GM18526 (cell line): ENCODE measurements around the gene AQP10.

Experiments used
- POLR2A ChIP-seq: IDR thresholded peaks from 3 replicates; pipeline ENCODE4 v1.6.1; 2011; ENCODE audit not compliant: insufficient read length; ENCODE audit errors: extremely low read depth

The AQP10 gene

GRCh38 chr1:154320882-154321608, at the start of gene AQP10:
Gene AQP10 (plus strand): TSS chr1:154321093. CDS start chr1:154321156, 63 bp downstream.
- TF ChIP-seq POLR2A: no peak

GRCh38 chr1:154272217-154272998, 48.5 kb upstream of the AQP10 start, which contains the start of gene HAX1:
Gene HAX1 (plus strand): TSS chr1:154272629. CDS start chr1:154272724, 95 bp downstream.
- peak; percentile 75 for TF ChIP-seq POLR2A

- no peak for TF ChIP-seq POLR2A
These were observed 47.8 kb upstream of the AQP10 start for GRCh38 chr1:154272999-154273563.

GRCh38 chr1:154276797-154277196, 44.1 kb upstream of the AQP10 start:
- no peak for TF ChIP-seq POLR2A

- TF ChIP-seq POLR2A: no peak
These were observed 32.2 kb upstream of the AQP10 start for GRCh38 chr1:154288661-154289060.

- TF ChIP-seq POLR2A: no peak
These were observed 30.0 kb upstream of the AQP10 start for GRCh38 chr1:154290921-154291320.

GRCh38 chr1:154295408-154296235, 25.3 kb upstream of the AQP10 start:
- no peak for TF ChIP-seq POLR2A

GRCh38 chr1:154301582-154301981, 19.3 kb upstream of the AQP10 start:
- TF ChIP-seq POLR2A: no peak

GRCh38 chr1:154304664-154305337, 16.1 kb upstream of the AQP10 start:
- no peak for TF ChIP-seq POLR2A

GRCh38 chr1:154306151-154306550, 14.7 kb upstream of the AQP10 start:
- no peak for TF ChIP-seq POLR2A

GRCh38 chr1:154313066-154313356, 7.9 kb upstream of the AQP10 start:
- no peak for TF ChIP-seq POLR2A

GRCh38 chr1:154316704-154317103, 4.2 kb upstream of the AQP10 start:
- TF ChIP-seq POLR2A: no peak

GRCh38 chr1:154318386-154318785, 2.5 kb upstream of the AQP10 start:
- TF ChIP-seq POLR2A: no peak

- no peak for TF ChIP-seq POLR2A
These were observed 2.6 kb downstream of the AQP10 start for GRCh38 chr1:154323493-154323892.

GRCh38 chr1:154324241-154324640, 3.3 kb downstream of the AQP10 start:
- TF ChIP-seq POLR2A: no peak
